Right lobe of liver (tissue), 6 donors: Measurements from ENCODE around the gene PAFAH1B1. TPM values are rescaled to one million over a fixed set of nuclear protein-coding genes. Genes with fewer than 3 reads are reported as not detected.

ENCODE experiments used
- ATAC-seq, 4 donors: fragments of 200-7000 bp; cut with Tn5 transposase; one replicate each; pipeline ENCODE4 v1.9.1; 2020; ENCODE audit warnings: mild to moderate bottlenecking in 4 of 4, moderate library complexity in 4 of 4
- DNase-seq, 3 donors: peaks; one replicate each; pipeline ENCODE4 v3.0.0-alpha.2; 2020
- H3K27ac ChIP-seq, 3 donors: fragments of 200-600 bp; one replicate each; pipeline ENCODE4 v1.8.0; 2022
- H3K27me3 ChIP-seq, 2 donors: fragments of 200-600 bp; one replicate each; pipeline ENCODE4 v1.8.0; 2022
- H3K36me3 ChIP-seq, 4 donors: fragments of 200-600 bp; sonication (generic) in 1 of 4; one replicate each; pipeline versions ENCODE4 v1.5.1 to v1.8.0; 2017 to 2022; ENCODE audit warnings: control low read depth in 1 of 4
- H3K4me1 ChIP-seq, 4 donors: fragments of 200-600 bp; sonication (generic) in 1 of 4; one replicate each; pipeline versions ENCODE4 v1.5.1 to v1.8.0; 2017 to 2022; ENCODE audit warnings: control low read depth in 1 of 4
- H3K4me3 ChIP-seq, 3 donors: fragments of 200-600 bp; one replicate each; pipeline ENCODE4 v1.8.0; 2022
- H3K9me3 ChIP-seq, 4 donors: fragments of 200-600 bp; sonication (generic) in 1 of 4; one replicate each; pipeline versions ENCODE4 v1.5.1 to v1.8.0; 2017 to 2022; ENCODE audit warnings: control low read depth in 1 of 4
- CTCF ChIP-seq, 4 donors: fragments of 200-600 bp in 3 of 4; fragments of 450-650 bp in 1 of 4; IDR thresholded peaks; one replicate each; pipeline versions ENCODE4 v1.5.1 to v1.8.0; 2016 to 2022; ENCODE audit warnings: antibody characterized with exemption in 4 of 4, mild to moderate bottlenecking in 2 of 4
- POLR2A ChIP-seq: fragments of 450-650 bp; IDR thresholded peaks from one replicate; pipeline ENCODE4 v1.6.1; 2017; ENCODE audit warnings: antibody characterized with exemption, mild to moderate bottlenecking
- WGBS: methylation state at CpG from one replicate; pipeline ENCODE4 v1.1.6; 2018; ENCODE audit warnings: low coverage, low lambda C conversion rate; ENCODE audit not compliant: insufficient coverage; ENCODE audit errors: missing lambda C conversion rate; 5-methylcytosine and 5-hydroxymethylcytosine counted together
- intact Hi-C, 2 donors: fragments of 100-400 bp; cut with DNase I; formaldehyde crosslinking; loops; one replicate each; pipeline versions ENCODE4 v1.11.2 to v1.14.1; 2022
- total RNA-seq, 6 experiments: library from RNA; depleted of rRNA in 2 of 6; stranded (reverse); fragments of >200 nt in 2 of 6; fragmentation: NEBNext Ultra II Directional in 3 of 6; extraction: Animal tissue kit (Norgen Biotek cat#: 25700) in 3 of 6; gene quantifications; one replicate each; pipeline versions ENCODE4 v1.1.0 to v1.2.4, GENCODE V29; 2016 to 2023
- donor health status: DM: no; HTN: yes; CAD: no.
- donor health status: DM: no; HTN: no; CAD: no.
- donor health status: DM: no; HTN: no; CAD: no.
- donor health status: DM: no; HTN: yes; CAD: no.
- donor health status: DM: no; HTN: yes; CAD: no.

PAFAH1B1 gene
- total RNA-seq, 6 experiments from 2014 or later, result 32.6 to 69.9 (median 42.2) TPM

- no peak for DNase-seq
- ATAC-seq, result no peak
- no peaks in the 10 kb centered on the region for H3K36me3 ChIP-seq
- TF ChIP-seq POLR2A, result no peak
- TF ChIP-seq CTCF (IDR thresholded peaks at IDR 0.05), result no peak
- H3K4me3 ChIP-seq, result no peak overlapping the region
- H3K9me3 ChIP-seq, result no peaks in the 10 kb centered on the region
- intact Hi-C loops, result no loop called here
- H3K4me1 ChIP-seq, result peaks cover 0 to 3% (median 0%) of the 10 kb centered on the region in 4 donors
- H3K27me3 ChIP-seq, result no peaks in the 10 kb centered on the region
- H3K27ac ChIP-seq, result no peak overlapping the region
- 56% methylated on average over 3 of the region's 4 CpGs for WGBS
Observed at GRCh38 chr17:2719861-2720260, 126.4 kb downstream of the PAFAH1B1 start.

- ATAC-seq (no peak), DNase-seq (no peak)
- WGBS, result 33% methylated on average over 1 of the region's 4 CpGs
- intact Hi-C loops, result no loop called here
- Histone ChIP-seq H3K9me3 (no peaks in the 10 kb centered on the region), H3K36me3 (no peaks in the 10 kb centered on the region), H3K4me1 (peaks cover 0 to 4% (median 0%) of the 10 kb centered on the region in 4 donors), H3K27ac (no peak overlapping the region), H3K4me3 (no peak overlapping the region), H3K27me3 (no peaks in the 10 kb centered on the region)
- TF ChIP-seq POLR2A, result no peak
- TF ChIP-seq CTCF (IDR thresholded peaks at IDR 0.05), result no peak
Observed at GRCh38 chr17:2721603-2722002, 128.1 kb downstream of the PAFAH1B1 start.

GRCh38 chr17:2722611-2723010 lies 129.2 kb downstream of the PAFAH1B1 start:
- no peak for TF ChIP-seq CTCF (IDR thresholded peaks at IDR 0.05)
- no peak for TF ChIP-seq POLR2A
- Histone ChIP-seq H3K4me1 (peaks cover 0 to 4% (median 0%) of the 10 kb centered on the region in 4 donors), H3K27me3 (no peaks in the 10 kb centered on the region), H3K27ac (no peak overlapping the region), H3K36me3 (no peaks in the 10 kb centered on the region), H3K9me3 (no peaks in the 10 kb centered on the region), H3K4me3 (no peak overlapping the region)
- intact Hi-C loops, result no loop called here
- ATAC-seq, result no peak
- WGBS, result 56% methylated on average over 7 of the region's 10 CpGs
- DNase-seq, result no peak

GRCh38 chr17:2723505-2723996 lies 130.1 kb downstream of the PAFAH1B1 start:
- Histone ChIP-seq H3K27ac (no peak overlapping the region), H3K9me3 (no peaks in the 10 kb centered on the region), H3K4me1 (peaks cover 0 to 4% (median 0%) of the 10 kb centered on the region in 4 donors), H3K36me3 (no peaks in the 10 kb centered on the region), H3K4me3 (no peak overlapping the region), H3K27me3 (no peaks in the 10 kb centered on the region)
- no peak for DNase-seq
- intact Hi-C loops, result no loop called here
- no peak for ATAC-seq
- TF ChIP-seq POLR2A (no peak), CTCF (IDR thresholded peaks at IDR 0.05) (no peak)
- 29% methylated on average over 3 of the region's 18 CpGs for WGBS
